Kidney (tissue), 14 donors: Measurements from ENCODE around the gene CDYL2. TPM values are rescaled to one million over a fixed set of nuclear protein-coding genes. Genes with fewer than 3 reads are reported as not detected.
"Not testable (repeated sequence)": the region's sequence is repeated elsewhere in the genome, so short reads cannot be mapped to it uniquely, and the experiment has no call there.

Source experiments
- DNase-seq, 5 donors: peaks; one replicate each; pipeline ENCODE4 v3.0.0-alpha.2; 2013 to 2020
- FAIRE-seq: peaks from 2 replicates; lab custom pipeline; 2012; peaks lifted over from hg19 to GRCh38; lab: Jason Lieb, UNC
- H3K27ac ChIP-seq, 2 donors: one replicate each; pipeline ENCODE4 v1.7.0; 2013; ENCODE audit warnings: low read depth in 2 of 2, low read length in 2 of 2, inconsistent platforms in 1 of 2
- H3K27me3 ChIP-seq: one replicate; pipeline ENCODE4 v1.7.1; 2013; ENCODE audit warnings: low read length, inconsistent platforms; ENCODE audit not compliant: control insufficient read depth, insufficient read depth
- H3K36me3 ChIP-seq, 3 donors: one replicate each; pipeline versions ENCODE4 v1.7.0 to v1.7.1; 2013; ENCODE audit warnings: low read length in 3 of 3, control low read depth in 1 of 3, inconsistent platforms in 1 of 3; ENCODE audit not compliant: insufficient read depth in 3 of 3, control insufficient read depth in 2 of 3
- H3K4me1 ChIP-seq, 3 donors: one replicate each; pipeline versions ENCODE4 v1.7.0 to v1.7.1; 2013; ENCODE audit warnings: low read length in 3 of 3, inconsistent platforms in 1 of 3, low read depth in 1 of 3; ENCODE audit not compliant: control insufficient read depth in 2 of 3, insufficient read depth in 2 of 3
- H3K4me3 ChIP-seq, 3 donors: one replicate each; pipeline versions ENCODE4 v1.7.0 to v1.8.1; 2013; ENCODE audit warnings: low read length in 3 of 3, control low read depth in 1 of 3, inconsistent platforms in 1 of 3
- H3K9ac ChIP-seq, 3 donors: one replicate each; pipeline versions ENCODE4 v1.7.0 to v1.7.1; 2013; ENCODE audit warnings: low read length in 3 of 3, control low read depth in 1 of 3, inconsistent platforms in 1 of 3
- H3K9me3 ChIP-seq, 3 donors: one replicate each; pipeline versions ENCODE4 v1.7.0 to v1.7.1; 2013; ENCODE audit warnings: low read length in 3 of 3, control low read depth in 1 of 3, inconsistent platforms in 1 of 3; ENCODE audit not compliant: control insufficient read depth in 2 of 3, insufficient read depth in 1 of 3
- CTCF ChIP-seq: IDR thresholded peaks from 3 replicates; pipeline ENCODE4 v1.5.1; 2012; ENCODE audit warnings: mild to moderate bottlenecking, moderate library complexity, borderline replicate concordance; ENCODE audit not compliant: insufficient read depth; ENCODE audit errors: extremely low read depth
- intact Hi-C: fragments of 100-400 bp; cut with DNase I; formaldehyde crosslinking; loops from one replicate; pipeline ENCODE4 v1.11.1; 2022
- polyA plus RNA-seq: library from polyadenylated mRNA; stranded (reverse); fragments of 350-450 nt; fragmentation: Illumina TruSeq; extraction: RNeasy Lipid Tissue Mini Kit (QIAGEN cat#74804); gene quantifications from one replicate; pipeline ENCODE4 v1.2.3, GENCODE V29; 2014; ENCODE audit warnings: low read depth, low replicate concordance; ENCODE audit not compliant: insufficient read depth
- total RNA-seq: library from RNA; stranded (reverse); fragmentation: NEBNext Ultra II Directional; extraction: Animal tissue kit (Norgen Biotek cat#: 25700); gene quantifications from one replicate; pipeline ENCODE4 v1.2.1, GENCODE V29; 2021
- donor health status: control.
- donor health status: control.
- donor health status: control.
- donor health status: control.
- donor health status: control.
- donor health status: DM: yes; HTN: yes; CAD: no.
- donor health status: Normal renal cell carcinoma (clear cell type).

The CDYL2 gene
- total and polyA plus RNA-seq, 2 donors from 2014 or later = 2.6 to 27.3 TPM

- Histone ChIP-seq H3K4me3 (no peak overlapping the region), H3K9me3 (no peaks in the 10 kb centered on the region), H3K27me3 (no peaks in the 10 kb centered on the region), H3K4me1 (no peaks in the 10 kb centered on the region), H3K27ac (no peak overlapping the region), H3K9ac (no peak overlapping the region), H3K36me3 (no peaks in the 10 kb centered on the region)
- FAIRE-seq (no peak), DNase-seq (no peak)
- no peak for TF ChIP-seq CTCF
- intact Hi-C loops = no loop called here
Observed at GRCh38 chr16:80738521-80738920, 65.9 kb downstream of the CDYL2 start.

GRCh38 chr16:80735846-80736245 lies 68.6 kb downstream of the CDYL2 start:
- H3K27ac ChIP-seq = no peak overlapping the region
- H3K9me3 ChIP-seq = peaks cover 0 to 9% (median 0%) of the 10 kb centered on the region in 3 donors
- no peak overlapping the region for H3K4me3 ChIP-seq
- intact Hi-C loops = no loop called here
- no peaks in the 10 kb centered on the region for H3K4me1 ChIP-seq
- no peaks in the 10 kb centered on the region for H3K36me3 ChIP-seq
- FAIRE-seq (no peak), DNase-seq (no peak)
- H3K9ac ChIP-seq = no peak overlapping the region
- TF ChIP-seq CTCF = no peak
- no peaks in the 10 kb centered on the region for H3K27me3 ChIP-seq

- DNase-seq = no peak
- TF ChIP-seq CTCF = no peak
- H3K4me1 ChIP-seq = no peaks in the 10 kb centered on the region
- H3K9ac ChIP-seq = no peak overlapping the region
- no peak for FAIRE-seq
- peaks cover 0 to 9% (median 0%) of the 10 kb centered on the region in 3 donors for H3K9me3 ChIP-seq
- H3K27me3 ChIP-seq = no peaks in the 10 kb centered on the region
- no peak overlapping the region for H3K4me3 ChIP-seq
- intact Hi-C loops = no loop called here
- no peak overlapping the region for H3K27ac ChIP-seq
- H3K36me3 ChIP-seq = no peaks in the 10 kb centered on the region
Observed at GRCh38 chr16:80733407-80733806, 71.0 kb downstream of the CDYL2 start.

- Histone ChIP-seq H3K9ac (no peak overlapping the region), H3K27ac (no peak overlapping the region), H3K27me3 (no peaks in the 10 kb centered on the region), H3K4me3 (no peak overlapping the region), H3K36me3 (no peaks in the 10 kb centered on the region), H3K4me1 (no peaks in the 10 kb centered on the region), H3K9me3 (peaks cover 0 to 9% (median 0%) of the 10 kb centered on the region in 3 donors)
- intact Hi-C loops = no loop called here
- DNase-seq (no peak), FAIRE-seq (no peak)
- no peak for TF ChIP-seq CTCF
Observed at GRCh38 chr16:80731915-80732314, 72.5 kb downstream of the CDYL2 start.

- H3K4me1 ChIP-seq, H3K36me3 ChIP-seq, DNase-seq, FAIRE-seq, intact Hi-C loops, H3K27me3 ChIP-seq, H3K4me3 ChIP-seq, H3K9ac ChIP-seq, H3K27ac ChIP-seq, H3K9me3 ChIP-seq: not testable (repeated sequence)
Observed at GRCh38 chr16:80727066-80727763, 77.2 kb downstream of the CDYL2 start.
